NCI-H510A treated with DMSO at 0.1 percent for 48 hours (cell line): Measurements from ENCODE around the gene C4BPA.

Experiments
- DNase-seq: peaks from one replicate; lab custom pipeline; 2025; lab: John Stamatoyannopoulos, UW

Gene C4BPA

GRCh38 chr1:207191061-207191460 is 87.0 kb downstream of the C4BPA start:
- no peak for DNase-seq

GRCh38 chr1:207191776-207192175 is 87.7 kb downstream of the C4BPA start:
- DNase-seq = no peak

GRCh38 chr1:207194197-207194596 is 90.2 kb downstream of the C4BPA start:
- no peak for DNase-seq
